GM12801 (cell line): ENCODE data around the gene TMTC3.

Experiments
- CTCF ChIP-seq: IDR thresholded peaks from one replicate; pipeline ENCODE4 v1.5.1; 2011; ENCODE audit warnings: control low read depth; ENCODE audit not compliant: insufficient read length; ENCODE audit errors: extremely low read depth

TMTC3 gene

GRCh38 chr12:88127099-88127498 is 15.0 kb upstream of the TMTC3 start:
- TF ChIP-seq CTCF, result no peak

GRCh38 chr12:88127855-88128254 is 14.3 kb upstream of the TMTC3 start:
- TF ChIP-seq CTCF, result no peak

GRCh38 chr12:88132392-88132791 is 9.7 kb upstream of the TMTC3 start:
- no peak for TF ChIP-seq CTCF

GRCh38 chr12:88141425-88141773 is 708 bp upstream of the TMTC3 start:
- TF ChIP-seq CTCF, result no peak

- no peak for TF ChIP-seq CTCF
Observed at GRCh38 chr12:88142610-88142991, 494 bp downstream of the TMTC3 start.

- no peak for TF ChIP-seq CTCF
Observed at GRCh38 chr12:88144037-88144436, 1.9 kb downstream of the TMTC3 start.

- TF ChIP-seq CTCF, result no peak
Observed at GRCh38 chr12:88144546-88145468, 2.7 kb downstream of the TMTC3 start.
